Measurements from ENCODE around the gene DMKN.

DMKN gene

DNA sequence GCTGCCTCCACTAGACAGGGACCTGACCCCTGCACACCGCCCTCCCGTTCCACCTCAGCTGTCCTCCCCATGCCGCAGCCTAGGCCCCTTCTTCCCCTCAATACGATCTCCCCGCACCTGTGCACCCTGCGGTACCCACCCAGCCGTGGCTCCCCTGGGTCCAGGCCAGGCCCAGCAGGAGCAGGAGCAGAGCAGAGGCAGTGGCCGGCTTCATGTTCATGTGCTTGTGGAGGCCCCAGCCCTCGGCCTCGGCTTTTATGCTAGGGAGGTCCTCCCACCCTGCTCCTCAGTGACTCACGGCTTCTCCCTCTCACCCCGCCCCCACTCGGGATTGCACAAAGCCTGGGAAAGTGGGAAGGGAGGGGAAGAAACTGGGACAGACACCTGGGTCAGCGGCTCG lies 11.8 kb downstream of the DMKN start:
- H2BK120ac ChIP-seq (ENCODE audit: insufficient read depth, low read length, poor library complexity), result no peak overlapping the region
- no peaks in the 10 kb centered on the region for H3K79me1 ChIP-seq (ENCODE audit: low read length)
- H3K9me3 ChIP-seq (ENCODE audit: insufficient read depth, low read depth, low read length), result no peaks in the 10 kb centered on the region
- H2BK5ac ChIP-seq (ENCODE audit: low read depth, low read length, poor library complexity), result no peak overlapping the region
- H3K27me3 ChIP-seq (ENCODE audit: insufficient read depth, low read length), result no peaks in the 10 kb centered on the region
- H2AK5ac ChIP-seq (ENCODE audit: low read length), result no peak overlapping the region
- H3K9ac ChIP-seq (ENCODE audit: low read length), result no peak overlapping the region
- no peak for DNase-seq
- no peak overlapping the region for H4K91ac ChIP-seq (ENCODE audit: low read depth, low read length)
- WGBS (ENCODE audit: extremely low coverage, insufficient coverage, insufficient read length), result no CpG with 5 or more reads among the region's 15 CpGs
- H3K14ac ChIP-seq (ENCODE audit: low read length), result no peak overlapping the region
- H4K8ac ChIP-seq (ENCODE audit: low read depth, low read length), result no peak overlapping the region
- H3K18ac ChIP-seq (ENCODE audit: low read length), result no peak overlapping the region
- H3K79me2 ChIP-seq (ENCODE audit: control insufficient read depth, insufficient read depth, low read length, poor library complexity), result no peaks in the 10 kb centered on the region
- H4K12ac ChIP-seq (ENCODE audit: low read depth, low read length), result no peak overlapping the region
- no peak overlapping the region for H3K23ac ChIP-seq (ENCODE audit: low read length)
- H3K4me1 ChIP-seq (ENCODE audit: control insufficient read depth in 1 of 2, insufficient read depth in 2 of 2, low read length in 2 of 2), result no peaks in the 10 kb centered on the region
- no peak overlapping the region for H3K4me3 ChIP-seq (ENCODE audit: low read depth, low read length)
- no peak overlapping the region for H2AFZ ChIP-seq (ENCODE audit: insufficient read depth, low read length, poor library complexity)
- H3K36me3 ChIP-seq (ENCODE audit: control insufficient read depth in 1 of 2, insufficient read depth in 2 of 2, low read length in 2 of 2), result peaks cover 52 to 56% of the 10 kb centered on the region in 2 experiments
- H2BK12ac ChIP-seq (ENCODE audit: low read length), result no peak overlapping the region
- no peak overlapping the region for H3K4ac ChIP-seq (ENCODE audit: low read depth, low read length)
- H3K27ac ChIP-seq (ENCODE audit: low read depth, low read length), result no peak overlapping the region
- no peak overlapping the region for H3K4me2 ChIP-seq (ENCODE audit: low read length)

GRCh38 chr19:35500611-35501010 lies 12.8 kb downstream of the DMKN start:
- DNase-seq, result no peak
- no peak overlapping the region for H3K9ac ChIP-seq (ENCODE audit: low read length)
- no peaks in the 10 kb centered on the region for H3K4me1 ChIP-seq (ENCODE audit: control insufficient read depth in 1 of 2, insufficient read depth in 2 of 2, low read length in 2 of 2)
- no peak overlapping the region for H3K14ac ChIP-seq (ENCODE audit: low read length)
- no peaks in the 10 kb centered on the region for H3K79me2 ChIP-seq (ENCODE audit: control insufficient read depth, insufficient read depth, low read length, poor library complexity)
- H3K4me3 ChIP-seq (ENCODE audit: low read depth, low read length), result no peak overlapping the region
- no peaks in the 10 kb centered on the region for H3K79me1 ChIP-seq (ENCODE audit: low read length)
- no peak overlapping the region for H3K18ac ChIP-seq (ENCODE audit: low read length)
- no peak overlapping the region for H2BK5ac ChIP-seq (ENCODE audit: low read depth, low read length, poor library complexity)
- no peak overlapping the region for H3K27ac ChIP-seq (ENCODE audit: low read depth, low read length)
- H4K91ac ChIP-seq (ENCODE audit: low read depth, low read length), result no peak overlapping the region
- H3K27me3 ChIP-seq (ENCODE audit: insufficient read depth, low read length), result no peaks in the 10 kb centered on the region
- no peak overlapping the region for H3K4me2 ChIP-seq (ENCODE audit: low read length)
- no peak overlapping the region for H2BK12ac ChIP-seq (ENCODE audit: low read length)
- no peaks in the 10 kb centered on the region for H3K9me3 ChIP-seq (ENCODE audit: insufficient read depth, low read depth, low read length)
- H3K23ac ChIP-seq (ENCODE audit: low read length), result no peak overlapping the region
- H3K36me3 ChIP-seq (ENCODE audit: control insufficient read depth in 1 of 2, insufficient read depth in 2 of 2, low read length in 2 of 2), result peaks cover 46 to 51% of the 10 kb centered on the region in 2 experiments
- no peak overlapping the region for H2AK5ac ChIP-seq (ENCODE audit: low read length)
- H2BK120ac ChIP-seq (ENCODE audit: insufficient read depth, low read length, poor library complexity), result no peak overlapping the region
- H4K8ac ChIP-seq (ENCODE audit: low read depth, low read length), result no peak overlapping the region
- no peak overlapping the region for H4K12ac ChIP-seq (ENCODE audit: low read depth, low read length)
- H3K4ac ChIP-seq (ENCODE audit: low read depth, low read length), result no peak overlapping the region
- no CpG with 5 or more reads among the region's 10 CpGs for WGBS (ENCODE audit: extremely low coverage, insufficient coverage, insufficient read length)
- H2AFZ ChIP-seq (ENCODE audit: insufficient read depth, low read length, poor library complexity), result no peak overlapping the region

- H2BK12ac ChIP-seq (ENCODE audit: low read length), result no peak overlapping the region
- no peaks in the 10 kb centered on the region for H3K79me2 ChIP-seq (ENCODE audit: control insufficient read depth, insufficient read depth, low read length, poor library complexity)
- no CpG with 5 or more reads among the region's 9 CpGs for WGBS (ENCODE audit: extremely low coverage, insufficient coverage, insufficient read length)
Measured at GRCh38 chr19:35498984-35499527, 14.4 kb downstream of the DMKN start.

DNA sequence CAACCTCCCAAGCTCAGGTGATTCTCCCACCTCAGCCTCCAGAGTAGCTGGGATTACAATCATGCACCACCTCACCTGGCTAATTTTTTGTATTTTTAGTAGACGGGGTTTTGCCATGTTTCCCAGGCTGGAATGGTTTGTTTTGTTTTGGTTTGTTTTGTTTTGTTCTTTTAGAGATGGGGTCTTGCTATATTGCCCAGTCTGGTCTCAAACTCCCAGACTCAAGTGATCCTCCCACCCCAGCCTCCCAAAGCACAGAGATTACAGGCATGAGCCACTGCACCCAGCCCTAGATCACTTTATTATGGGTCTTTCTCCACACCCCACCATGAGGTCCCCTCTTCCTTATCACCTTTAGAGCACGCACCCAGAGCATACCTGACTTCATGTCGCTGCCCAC lies 15.2 kb downstream of the DMKN start:
- Histone ChIP-seq H3K4me1 (ENCODE audit: control insufficient read depth in 1 of 2, insufficient read depth in 2 of 2, low read length in 2 of 2) (no peaks in the 10 kb centered on the region), H3K23ac (ENCODE audit: low read length) (no peak overlapping the region), H4K8ac (ENCODE audit: low read depth, low read length) (no peak overlapping the region), H2BK120ac (ENCODE audit: insufficient read depth, low read length, poor library complexity) (no peak overlapping the region), H3K79me1 (ENCODE audit: low read length) (no peaks in the 10 kb centered on the region), H2AFZ (ENCODE audit: insufficient read depth, low read length, poor library complexity) (no peak overlapping the region), H3K9me3 (ENCODE audit: insufficient read depth, low read depth, low read length) (no peaks in the 10 kb centered on the region), H4K91ac (ENCODE audit: low read depth, low read length) (no peak overlapping the region), H2BK5ac (ENCODE audit: low read depth, low read length, poor library complexity) (no peak overlapping the region), H3K27me3 (ENCODE audit: insufficient read depth, low read length) (no peaks in the 10 kb centered on the region), H2AK5ac (ENCODE audit: low read length) (no peak overlapping the region), H3K79me2 (ENCODE audit: control insufficient read depth, insufficient read depth, low read length, poor library complexity) (no peaks in the 10 kb centered on the region), H3K4me3 (ENCODE audit: low read depth, low read length) (no peak overlapping the region), H3K36me3 (ENCODE audit: control insufficient read depth in 1 of 2, insufficient read depth in 2 of 2, low read length in 2 of 2) (peaks cover 32 to 39% of the 10 kb centered on the region in 2 experiments), H4K12ac (ENCODE audit: low read depth, low read length) (no peak overlapping the region), H3K9ac (ENCODE audit: low read length) (no peak overlapping the region), H3K4ac (ENCODE audit: low read depth, low read length) (no peak overlapping the region), H3K4me2 (ENCODE audit: low read length) (no peak overlapping the region), H3K14ac (ENCODE audit: low read length) (no peak overlapping the region), H3K18ac (ENCODE audit: low read length) (no peak overlapping the region), H2BK12ac (ENCODE audit: low read length) (no peak overlapping the region), H3K27ac (ENCODE audit: low read depth, low read length) (no peak overlapping the region)
- DNase-seq, result no peak
- no CpG with 5 or more reads among the region's 3 CpGs for WGBS (ENCODE audit: extremely low coverage, insufficient coverage, insufficient read length)

More at GRCh38 chr19:35498984-35499527, 14.4 kb downstream of the DMKN start:
- Histone ChIP-seq H3K14ac (ENCODE audit: low read length) (no peak overlapping the region), H3K9me3 (ENCODE audit: insufficient read depth, low read depth, low read length) (no peaks in the 10 kb centered on the region), H3K4me2 (ENCODE audit: low read length) (no peak overlapping the region), H2BK120ac (ENCODE audit: insufficient read depth, low read length, poor library complexity) (no peak overlapping the region), H4K91ac (ENCODE audit: low read depth, low read length) (no peak overlapping the region), H2BK5ac (ENCODE audit: low read depth, low read length, poor library complexity) (no peak overlapping the region), H3K9ac (ENCODE audit: low read length) (no peak overlapping the region), H3K4me3 (ENCODE audit: low read depth, low read length) (no peak overlapping the region), H3K79me1 (ENCODE audit: low read length) (no peaks in the 10 kb centered on the region), H3K18ac (ENCODE audit: low read length) (no peak overlapping the region), H4K8ac (ENCODE audit: low read depth, low read length) (no peak overlapping the region), H2AFZ (ENCODE audit: insufficient read depth, low read length, poor library complexity) (no peak overlapping the region), H3K23ac (ENCODE audit: low read length) (no peak overlapping the region), H2AK5ac (ENCODE audit: low read length) (no peak overlapping the region), H3K27ac (ENCODE audit: low read depth, low read length) (no peak overlapping the region), H4K12ac (ENCODE audit: low read depth, low read length) (no peak overlapping the region), H3K27me3 (ENCODE audit: insufficient read depth, low read length) (no peaks in the 10 kb centered on the region), H3K4me1 (ENCODE audit: control insufficient read depth in 1 of 2, insufficient read depth in 2 of 2, low read length in 2 of 2) (no peaks in the 10 kb centered on the region), H3K36me3 (ENCODE audit: control insufficient read depth in 1 of 2, insufficient read depth in 2 of 2, low read length in 2 of 2) (peaks cover 36 to 42% of the 10 kb centered on the region in 2 experiments), H3K4ac (ENCODE audit: low read depth, low read length) (no peak overlapping the region)
- no peak for DNase-seq
